ENCODE results near the gene SCN7A.

DNA sequence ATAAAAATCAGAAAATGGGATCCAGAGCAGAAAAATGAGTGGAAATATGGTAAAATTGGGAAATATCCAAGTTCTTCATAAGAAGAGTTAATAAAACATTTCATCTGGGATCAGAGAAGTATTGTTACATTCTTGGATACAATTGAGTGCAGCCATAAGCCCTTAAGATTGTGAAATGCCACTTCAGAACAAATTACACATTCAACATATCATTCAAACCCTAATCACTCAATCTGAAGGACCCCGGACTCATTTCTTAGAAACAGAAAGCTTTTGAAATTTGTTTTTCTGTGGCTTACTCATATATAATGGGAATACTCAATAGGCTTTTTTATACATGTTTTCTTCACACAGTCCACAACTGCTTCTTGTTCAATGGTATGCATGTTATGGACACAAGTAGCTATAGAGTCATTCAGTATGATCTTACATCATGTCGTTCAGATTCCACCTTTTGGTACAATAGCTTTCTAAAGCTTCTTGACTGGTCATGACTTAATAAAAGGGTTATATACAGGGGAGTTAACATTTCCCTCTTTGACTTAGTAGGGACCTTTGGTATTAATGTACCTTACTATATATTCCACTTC is 39.9 kb downstream of the SCN7A start:
- TF ChIP-seq CTCF (IDR thresholded peaks at IDR 0.05; ENCODE audit: insufficient read depth, low read depth, low read length): no peak
- no peak for TF ChIP-seq EZH2 (IDR thresholded peaks at IDR 0.05; ENCODE audit: insufficient read depth, low read length)
